Cardiac fibroblast (primary cell): ENCODE results near the gene RRP36.
"Not testable (repeated sequence)": the region's sequence is repeated elsewhere in the genome, so short reads cannot be mapped to it uniquely, and the experiment has no call there.

Source experiments
- DNase-seq, 2 donors: peaks; one replicate each; pipeline versions ENCODE4 v3.0.0 to v3.0.0-alpha.2; 2010; ENCODE audit warnings: low read depth in 2 of 2
- H3K4me3 ChIP-seq, 2 donors: replicated peaks in 1 of 2; 1 replicate in 1 of 2; 2 replicates in 1 of 2; pipeline ENCODE4 v1.5.1; 2011; ENCODE audit warnings: low read depth in 2 of 2, low read length in 2 of 2, mild to moderate bottlenecking in 2 of 2, moderate library complexity in 1 of 2
- TF ChIP-seq, protein P1 (sequence below): IDR thresholded peaks from one replicate; pipeline ENCODE4 v1.5.1; 2011; ENCODE audit warnings: low read depth, mild to moderate bottlenecking, low read length, inconsistent platforms

Gene RRP36

DNA sequence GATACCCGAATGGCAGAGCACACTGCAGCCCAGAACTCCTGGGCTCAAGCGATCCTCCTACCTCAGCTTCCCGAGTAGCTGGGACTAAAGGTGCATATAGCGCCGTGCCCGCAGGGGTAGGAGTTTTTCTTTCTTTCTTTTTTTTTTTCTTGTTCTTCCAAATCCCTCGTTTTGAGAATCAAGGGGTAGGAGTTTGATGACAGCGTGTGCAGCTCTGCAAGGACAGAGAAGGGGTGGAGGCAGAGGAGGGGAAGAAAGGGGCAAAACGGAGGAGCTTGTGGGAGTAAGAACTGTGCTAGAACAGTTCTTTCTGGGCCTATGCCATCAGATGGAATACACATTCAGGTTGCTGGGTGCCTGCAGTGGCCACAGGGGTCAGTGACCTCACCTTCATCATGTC, 15.3 kb downstream of the RRP36 start:
- TF ChIP-seq, protein P1, sequence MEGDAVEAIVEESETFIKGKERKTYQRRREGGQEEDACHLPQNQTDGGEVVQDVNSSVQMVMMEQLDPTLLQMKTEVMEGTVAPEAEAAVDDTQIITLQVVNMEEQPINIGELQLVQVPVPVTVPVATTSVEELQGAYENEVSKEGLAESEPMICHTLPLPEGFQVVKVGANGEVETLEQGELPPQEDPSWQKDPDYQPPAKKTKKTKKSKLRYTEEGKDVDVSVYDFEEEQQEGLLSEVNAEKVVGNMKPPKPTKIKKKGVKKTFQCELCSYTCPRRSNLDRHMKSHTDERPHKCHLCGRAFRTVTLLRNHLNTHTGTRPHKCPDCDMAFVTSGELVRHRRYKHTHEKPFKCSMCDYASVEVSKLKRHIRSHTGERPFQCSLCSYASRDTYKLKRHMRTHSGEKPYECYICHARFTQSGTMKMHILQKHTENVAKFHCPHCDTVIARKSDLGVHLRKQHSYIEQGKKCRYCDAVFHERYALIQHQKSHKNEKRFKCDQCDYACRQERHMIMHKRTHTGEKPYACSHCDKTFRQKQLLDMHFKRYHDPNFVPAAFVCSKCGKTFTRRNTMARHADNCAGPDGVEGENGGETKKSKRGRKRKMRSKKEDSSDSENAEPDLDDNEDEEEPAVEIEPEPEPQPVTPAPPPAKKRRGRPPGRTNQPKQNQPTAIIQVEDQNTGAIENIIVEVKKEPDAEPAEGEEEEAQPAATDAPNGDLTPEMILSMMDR, result no peak
- DNase-seq, result no peak
- H3K4me3 ChIP-seq, result no peak overlapping the region

- TF ChIP-seq, protein P1, result no peak
- DNase-seq, result no peak
- H3K4me3 ChIP-seq, result no peak overlapping the region
These were observed 15.8 kb downstream of the RRP36 start for GRCh38 chr6:43037197-43037596.

- no peak overlapping the region for H3K4me3 ChIP-seq
- DNase-seq, result no peak
- TF ChIP-seq, protein P1, result no peak
These were observed 16.3 kb downstream of the RRP36 start for GRCh38 chr6:43037706-43038105.

DNA sequence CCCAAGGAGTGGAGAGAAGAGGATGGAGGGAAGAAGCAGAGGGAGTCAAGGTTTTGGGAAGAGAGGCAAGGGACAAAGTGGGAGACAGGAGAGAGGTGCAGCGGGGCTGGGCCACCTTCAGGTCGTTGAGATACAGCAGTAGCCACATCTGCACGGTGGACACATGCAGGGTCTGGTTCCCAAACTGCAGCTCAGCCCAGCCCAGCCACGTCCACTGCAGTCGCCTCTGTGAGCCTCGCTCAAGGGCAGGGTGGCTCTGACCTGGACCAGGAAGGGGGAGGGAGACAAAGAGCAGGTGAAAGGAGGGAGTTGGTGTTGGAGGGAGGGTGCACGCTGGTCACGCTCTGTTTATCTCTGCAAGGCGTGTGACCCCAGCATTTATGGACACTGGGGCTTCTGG, 17.3 kb downstream of the RRP36 start:
- no peak overlapping the region for H3K4me3 ChIP-seq
- DNase-seq, result no peak
- TF ChIP-seq, protein P1, result no peak

GRCh38 chr6:43040542-43041257, 19.3 kb downstream of the RRP36 start:
- H3K4me3 ChIP-seq, result no peak overlapping the region
- TF ChIP-seq, protein P1, result no peak
- no peak for DNase-seq

GRCh38 chr6:43041475-43041874, 20.1 kb downstream of the RRP36 start:
- not testable (repeated sequence) for DNase-seq, H3K4me3 ChIP-seq

DNA sequence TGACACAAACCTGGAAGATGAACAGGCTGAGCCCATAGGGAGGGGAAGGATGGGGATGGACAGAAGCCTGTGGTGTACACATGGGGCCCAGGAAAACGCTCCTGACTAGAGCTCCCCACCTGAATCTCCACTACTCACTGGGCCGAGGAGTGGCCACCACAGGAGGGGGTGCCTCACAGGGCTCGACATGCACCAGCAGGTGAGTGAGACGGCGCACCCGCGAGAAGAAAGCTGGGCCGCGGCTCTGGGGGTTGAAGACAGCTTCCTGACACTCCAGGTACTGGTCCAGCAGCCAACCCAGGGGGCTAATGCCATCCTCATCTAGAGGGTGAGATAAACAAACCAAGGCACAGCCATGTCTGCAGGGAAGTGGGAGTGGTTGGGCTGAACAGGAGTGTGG, 21.9 kb downstream of the RRP36 start:
- TF ChIP-seq, protein P1, result no peak
- DNase-seq, result no peak
- no peak overlapping the region for H3K4me3 ChIP-seq
